OCI-LY1 (cell line): ENCODE data around the gene VARS1.
"Not testable (repeated sequence)": the region's sequence is repeated elsewhere in the genome, so short reads cannot be mapped to it uniquely, and the experiment has no call there.

ENCODE experiments used
- H2AFZ ChIP-seq: fragments of 200-600 bp; sonication (generic), shearing (Covaris generic); 2 replicates; pipeline ENCODE4 v1.6.0; 2014; ENCODE audit warnings: antibody characterized with exemption, mild to moderate bottlenecking, low read length
- H3F3A ChIP-seq: fragments of 200-600 bp; sonication (generic), shearing (Covaris generic); 2 replicates; pipeline ENCODE4 v1.6.0; 2014; ENCODE audit warnings: mild to moderate bottlenecking, antibody characterized with exemption, low read length, moderate library complexity; ENCODE audit not compliant: insufficient read depth
- H3K27ac ChIP-seq: fragments of 200-600 bp; sonication (generic); 2 replicates; pipeline ENCODE4 v1.5.1; 2014; ENCODE audit warnings: low read length, mixed run types, mild to moderate bottlenecking, low read depth; ENCODE audit not compliant: poor library complexity, severe bottlenecking
- H3K27me3 ChIP-seq: fragments of 200-600 bp; sonication (generic); 2 replicates; pipeline ENCODE4 v1.6.0; 2014; ENCODE audit warnings: antibody characterized with exemption, mild to moderate bottlenecking, low read length, moderate library complexity; ENCODE audit not compliant: insufficient read depth
- H3K36me3 ChIP-seq: fragments of 200-600 bp; sonication (generic); 2 replicates; pipeline ENCODE4 v1.6.1; 2014; ENCODE audit warnings: mild to moderate bottlenecking, antibody characterized with exemption, low read length, moderate library complexity, mixed read lengths; ENCODE audit not compliant: insufficient read depth
- H3K4me1 ChIP-seq: fragments of 200-600 bp; sonication (generic); 2 replicates; pipeline ENCODE4 v1.5.1; 2014; ENCODE audit warnings: mild to moderate bottlenecking, low read length, moderate library complexity; ENCODE audit not compliant: insufficient read depth, severe bottlenecking
- H3K4me2 ChIP-seq: fragments of 200-600 bp; sonication (generic), shearing (Covaris generic); 2 replicates; pipeline ENCODE4 v1.6.1; 2014; ENCODE audit warnings: low read length
- H3K4me3 ChIP-seq: fragments of 200-600 bp; sonication (generic); 2 replicates; pipeline ENCODE4 v1.5.1; 2014; ENCODE audit warnings: low read length, low read depth, mild to moderate bottlenecking, mixed read lengths; ENCODE audit not compliant: poor library complexity, severe bottlenecking
- H3K79me2 ChIP-seq: fragments of 200-600 bp; shearing (Covaris generic); 2 replicates; pipeline ENCODE4 v1.6.1; 2016; ENCODE audit warnings: mixed run types, low read length, mixed read lengths; ENCODE audit not compliant: insufficient read depth
- H3K9ac ChIP-seq: fragments of 200-600 bp; sonication (generic), shearing (Covaris generic); 2 replicates; pipeline ENCODE4 v1.6.1; 2014; ENCODE audit warnings: mild to moderate bottlenecking, low read length, mixed read lengths
- H3K9me2 ChIP-seq: fragments of 200-600 bp; sonication (generic), shearing (Covaris generic); 2 replicates; pipeline ENCODE4 v1.6.1; 2014; ENCODE audit warnings: low read depth, mild to moderate bottlenecking, low read length, mixed read lengths
- H3K9me3 ChIP-seq: fragments of 200-600 bp; shearing (Covaris generic); 2 replicates; pipeline ENCODE4 v1.6.1; 2014; ENCODE audit warnings: low read length, mixed read lengths
- H4K20me1 ChIP-seq: fragments of 200-600 bp; sonication (generic), shearing (Covaris generic); 2 replicates; pipeline ENCODE4 v1.6.0; 2016; ENCODE audit warnings: mild to moderate bottlenecking, low read length; ENCODE audit not compliant: insufficient read depth
- CTCF ChIP-seq: fragments of 200-600 bp; sonication (generic), shearing (Covaris generic); IDR thresholded peaks from 2 replicates; pipeline ENCODE4 v1.5.1; 2017; ENCODE audit warnings: mild to moderate bottlenecking, antibody characterized with exemption, low read length, moderate library complexity, mixed read lengths
- EZH2 ChIP-seq: fragments of 200-600 bp; sonication (generic), shearing (Covaris generic); IDR thresholded peaks from 2 replicates; pipeline ENCODE4 v1.8.0; 2017; ENCODE audit warnings: borderline replicate concordance, mixed run types, mild to moderate bottlenecking, antibody characterized with exemption, low read length, moderate library complexity, mixed read lengths

The VARS1 gene

GRCh38 chr6:31795616-31796298, at the start of gene VARS1:
Gene VARS1 (minus strand): TSS chr6:31795752. CDS start chr6:31795217, 535 bp downstream.
- peak; percentile 68 for TF ChIP-seq CTCF
- no peak for TF ChIP-seq EZH2
- no peaks in the 10 kb centered on the region for H3K9me3 ChIP-seq
- H3K4me2 ChIP-seq: peak within 1 kb of the TSS; percentile 81
- H3K27ac ChIP-seq: peak within 1 kb of the TSS; percentile 70
- no peaks in the 10 kb centered on the region for H3K27me3 ChIP-seq
- peaks cover 14% of the 10 kb centered on the region; the same call in 1 of the 2 replicates for H3K79me2 ChIP-seq
- H2AFZ ChIP-seq: no peak within 1 kb of the TSS
- H3K4me3 ChIP-seq: peak within 1 kb of the TSS; percentile 82
- peaks cover 29% of the 10 kb centered on the region for H3K4me1 ChIP-seq
- H3K9me2 ChIP-seq: no peaks in the 10 kb centered on the region
- peak within 1 kb of the TSS; percentile 92 for H3K9ac ChIP-seq
- H3K36me3 ChIP-seq: peaks cover 30% of the 10 kb centered on the region
- H4K20me1 ChIP-seq: no peaks in the 10 kb centered on the region
- 0 out of 2 replicates have a peak, but pooled peaks cover 6% of the 10 kb centered on the region for H3F3A ChIP-seq

- no peaks in the 10 kb centered on the region for H3K9me2 ChIP-seq
- peaks cover 5% of the 10 kb centered on the region for H3K4me1 ChIP-seq
- H4K20me1 ChIP-seq: no peaks in the 10 kb centered on the region
- no peak overlapping the region for H3K4me3 ChIP-seq
- H3K9me3 ChIP-seq: no peaks in the 10 kb centered on the region
- H3K79me2 ChIP-seq: no peaks in the 10 kb centered on the region
- no peak overlapping the region for H3K4me2 ChIP-seq
- H3K36me3 ChIP-seq: peaks cover 18% of the 10 kb centered on the region
- no peak overlapping the region for H2AFZ ChIP-seq
- TF ChIP-seq EZH2 (no peak), CTCF (no peak)
- no peak overlapping the region for H3K9ac ChIP-seq
- no peaks in the 10 kb centered on the region for H3K27me3 ChIP-seq
- no peak overlapping the region for H3K27ac ChIP-seq
- peaks cover 16% of the 10 kb centered on the region; the same call in 1 of the 2 replicates for H3F3A ChIP-seq
Measured at GRCh38 chr6:31844507-31844906, 49.0 kb upstream of the VARS1 start.

GRCh38 chr6:31842053-31842452, 46.5 kb upstream of the VARS1 start:
- Histone ChIP-seq H3F3A (peaks cover 18% of the 10 kb centered on the region), H2AFZ (no peak overlapping the region), H3K36me3 (peaks cover 42% of the 10 kb centered on the region), H3K79me2 (peaks cover 6% of the 10 kb centered on the region; the same call in 1 of the 2 replicates), H3K9me2 (no peaks in the 10 kb centered on the region), H3K4me3 (no peak overlapping the region), H3K4me2 (no peak overlapping the region), H3K27ac (peak overlapping the region; percentile 48), H3K4me1 (peaks cover 28% of the 10 kb centered on the region), H3K27me3 (no peaks in the 10 kb centered on the region), H3K9me3 (no peaks in the 10 kb centered on the region), H4K20me1 (no peaks in the 10 kb centered on the region), H3K9ac (no peak overlapping the region)
- TF ChIP-seq EZH2 (no peak), CTCF (no peak)

DNA sequence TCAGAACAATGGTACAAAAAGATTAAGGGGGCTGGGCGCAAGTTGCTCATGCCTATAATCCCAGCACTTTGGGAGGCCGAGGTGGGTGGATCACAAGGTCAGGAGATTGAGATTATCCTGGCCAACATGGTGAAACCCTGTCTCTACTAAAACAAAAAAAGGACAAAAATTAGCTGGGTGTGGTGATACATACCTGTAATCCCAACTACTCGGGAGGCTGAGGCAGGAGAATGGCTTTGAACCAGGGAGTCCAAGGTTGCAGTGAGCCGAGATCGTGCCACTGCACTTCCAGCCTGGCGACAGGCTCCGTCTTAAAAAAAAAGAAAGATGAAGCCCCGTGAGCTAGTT, 44.2 kb upstream of the VARS1 start:
- H3K27ac ChIP-seq, H3K4me2 ChIP-seq, H3K9me3 ChIP-seq, H2AFZ ChIP-seq, H3K9ac ChIP-seq, H4K20me1 ChIP-seq, H3K9me2 ChIP-seq, H3K27me3 ChIP-seq, H3K4me3 ChIP-seq: not testable (repeated sequence)
- Histone ChIP-seq H3K79me2 (peaks cover 28% of the 10 kb centered on the region), H3K36me3 (peaks cover 65% of the 10 kb centered on the region), H3K4me1 (peaks cover 40% of the 10 kb centered on the region), H3F3A (peaks cover 18% of the 10 kb centered on the region)
